ENCODE data around the gene GATA2.

Gene GATA2

DNA sequence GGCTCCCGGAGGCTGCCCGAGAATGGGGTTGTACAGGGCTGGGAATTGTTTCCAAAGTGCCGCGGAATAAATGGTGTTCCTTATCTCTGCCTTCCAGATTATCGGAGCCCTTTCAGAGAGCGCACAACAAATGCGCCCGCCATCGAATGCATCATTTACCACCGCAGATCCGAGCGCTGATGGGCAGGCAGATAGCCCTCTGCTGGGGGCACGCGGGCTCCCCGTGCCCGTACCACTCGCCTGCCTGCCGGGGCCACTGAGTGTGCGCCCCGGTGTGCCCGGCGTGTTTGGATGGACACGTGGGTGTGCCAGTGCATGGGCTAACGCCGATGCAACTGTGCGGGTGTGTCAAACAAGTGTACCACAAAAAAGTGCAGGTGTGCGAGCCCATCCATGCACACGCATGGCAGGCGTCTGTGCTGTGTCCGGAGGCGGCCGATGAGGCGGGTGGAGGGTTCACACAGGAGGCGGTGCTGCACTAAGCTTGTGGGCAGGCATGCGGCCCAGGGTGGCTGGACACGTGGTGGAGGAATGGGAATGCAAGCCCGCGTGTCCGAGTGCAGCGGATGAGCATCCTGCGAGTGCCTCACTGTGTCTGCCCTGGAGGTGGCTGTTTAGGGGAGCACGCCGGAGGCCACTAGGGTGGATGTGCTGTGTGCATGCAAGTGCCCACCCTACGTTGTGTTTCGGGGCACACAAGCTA lies 3.8 kb upstream of the GATA2 start:
- no peak overlapping the region for H3K4me3 ChIP-seq (ENCODE audit: low read depth, low read length)
- TF ChIP-seq CTCF (IDR thresholded peaks at IDR 0.05; ENCODE audit: borderline replicate concordance, insufficient read depth, low read depth, low read length), result no peak

DNA sequence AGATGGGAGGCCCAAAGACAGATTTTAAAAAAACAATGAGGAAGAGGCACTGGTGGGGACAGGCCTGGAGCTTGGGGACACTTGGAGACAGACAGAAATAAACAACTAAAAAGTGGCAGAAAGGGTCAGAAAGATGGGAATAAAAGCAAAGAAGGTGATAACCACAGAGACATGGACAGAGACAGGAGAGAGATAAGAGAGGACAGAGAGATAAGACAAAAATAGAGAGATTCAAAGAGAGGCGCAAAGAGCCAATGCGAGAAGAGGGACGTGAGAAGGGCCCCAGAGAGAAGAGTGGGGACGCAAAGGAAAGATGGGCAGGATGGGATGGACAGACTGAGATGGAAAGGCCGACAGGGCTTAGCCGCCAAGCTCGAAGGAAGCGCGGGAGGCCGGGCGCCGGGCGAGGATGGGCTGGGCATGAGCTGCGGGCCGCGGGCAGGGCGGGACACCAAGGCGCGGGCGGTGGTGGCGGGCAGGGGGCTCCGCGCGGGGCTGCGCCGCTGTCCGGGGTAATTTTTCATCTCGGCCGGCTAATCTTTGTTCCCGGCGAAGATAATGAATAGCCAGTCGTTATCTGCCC lies 3.1 kb upstream of the GATA2 start:
- TF ChIP-seq CTCF (IDR thresholded peaks at IDR 0.05; ENCODE audit: borderline replicate concordance, insufficient read depth, low read depth, low read length), result no peak
- H3K4me3 ChIP-seq (ENCODE audit: low read depth, low read length), result no peak overlapping the region

DNA sequence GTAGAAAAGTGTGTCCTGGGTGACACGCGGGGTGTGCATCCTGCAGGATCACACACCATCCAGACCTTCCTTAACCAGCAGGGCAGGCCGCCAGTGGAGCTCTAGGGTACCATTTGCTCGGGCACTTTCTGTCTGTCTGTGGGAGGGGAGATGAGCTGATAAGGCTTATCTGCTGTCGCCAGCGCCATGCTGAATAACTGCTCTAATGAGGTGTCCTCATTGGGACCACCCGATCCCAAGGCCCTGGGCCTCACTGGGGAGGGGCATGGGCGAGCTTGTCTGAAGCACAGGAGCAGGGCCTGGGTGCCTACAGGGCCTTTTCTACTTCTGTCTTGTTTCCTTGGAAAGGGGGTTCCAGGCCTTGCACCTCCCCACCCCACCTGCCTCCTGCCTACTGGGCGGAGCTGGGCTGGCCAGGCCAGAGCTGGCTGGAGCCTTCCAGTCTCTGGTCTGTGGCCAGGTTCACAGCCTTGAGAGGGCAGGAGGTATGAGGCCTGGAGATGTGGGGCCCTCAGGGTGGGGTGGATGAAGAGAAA lies 2.5 kb upstream of the GATA2 start:
- TF ChIP-seq CTCF (IDR thresholded peaks at IDR 0.05; ENCODE audit: borderline replicate concordance, insufficient read depth, low read depth, low read length), result no peak
- no peak overlapping the region for H3K4me3 ChIP-seq (ENCODE audit: low read depth, low read length)

DNA sequence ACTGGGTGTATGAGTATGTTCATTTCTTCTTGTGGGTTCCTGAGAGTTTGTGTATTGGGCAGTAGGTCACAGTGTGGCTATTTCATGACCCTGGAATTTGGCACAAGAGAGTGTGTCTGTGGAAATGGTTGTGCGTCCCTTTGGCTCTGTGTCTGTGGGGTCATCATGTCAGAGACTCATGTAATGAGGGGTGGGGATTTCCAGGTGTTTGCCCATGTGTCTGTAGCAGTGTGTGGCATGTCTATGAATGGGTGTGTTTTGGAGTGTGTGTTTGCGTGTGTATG lies 1.3 kb upstream of the GATA2 start:
- no peak overlapping the region for H3K4me3 ChIP-seq (ENCODE audit: low read depth, low read length)
- TF ChIP-seq CTCF (IDR thresholded peaks at IDR 0.05; ENCODE audit: borderline replicate concordance, insufficient read depth, low read depth, low read length), result no peak

- no peak overlapping the region for H3K4me3 ChIP-seq (ENCODE audit: low read depth, low read length)
- no peak for TF ChIP-seq CTCF (IDR thresholded peaks at IDR 0.05; ENCODE audit: borderline replicate concordance, insufficient read depth, low read depth, low read length)
Measured at GRCh38 chr3:128493570-128494366, 767 bp upstream of the GATA2 start.

- no peak for TF ChIP-seq CTCF (IDR thresholded peaks at IDR 0.05; ENCODE audit: borderline replicate concordance, insufficient read depth, low read depth, low read length)
- no peak overlapping the region for H3K4me3 ChIP-seq (ENCODE audit: low read depth, low read length)
Measured at GRCh38 chr3:128491941-128492670, 895 bp downstream of the GATA2 start.
